HG03354 (cell line): ENCODE data around the gene MYZAP.

Experiments used
- ATAC-seq: cut with Tn5 transposase; IDR thresholded peaks from one replicate; pipeline ENCODE4 v1.9.1; 2021; ENCODE audit warnings: mild to moderate bottlenecking; ENCODE audit not compliant: unreplicated experiment, poor library complexity, severe bottlenecking

Gene MYZAP

DNA sequence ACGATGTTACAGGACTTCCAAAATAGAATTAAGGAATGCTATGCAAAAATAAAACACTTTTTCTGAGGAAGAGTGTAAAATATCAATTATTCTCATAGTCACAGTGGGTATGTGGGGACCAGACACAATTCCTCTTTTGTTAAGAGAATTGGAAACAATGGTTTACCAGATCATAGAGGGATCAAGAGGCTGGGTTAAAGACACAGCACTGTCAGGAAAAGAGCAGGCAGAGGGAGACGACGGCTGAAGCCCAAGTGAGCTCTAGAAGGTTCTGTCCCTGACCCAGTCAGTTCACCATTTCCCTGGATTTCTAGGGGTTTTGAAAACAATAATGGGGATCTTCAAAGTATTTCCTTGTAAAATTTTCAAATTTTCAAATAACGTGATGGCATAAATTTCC, 60.8 kb downstream of the MYZAP start:
- no peak for ATAC-seq

- no peak for ATAC-seq
Measured at GRCh38 chr15:57654153-57654852, 62.6 kb downstream of the MYZAP start.

GRCh38 chr15:57655053-57655452, 63.3 kb downstream of the MYZAP start:
- ATAC-seq: no peak

DNA sequence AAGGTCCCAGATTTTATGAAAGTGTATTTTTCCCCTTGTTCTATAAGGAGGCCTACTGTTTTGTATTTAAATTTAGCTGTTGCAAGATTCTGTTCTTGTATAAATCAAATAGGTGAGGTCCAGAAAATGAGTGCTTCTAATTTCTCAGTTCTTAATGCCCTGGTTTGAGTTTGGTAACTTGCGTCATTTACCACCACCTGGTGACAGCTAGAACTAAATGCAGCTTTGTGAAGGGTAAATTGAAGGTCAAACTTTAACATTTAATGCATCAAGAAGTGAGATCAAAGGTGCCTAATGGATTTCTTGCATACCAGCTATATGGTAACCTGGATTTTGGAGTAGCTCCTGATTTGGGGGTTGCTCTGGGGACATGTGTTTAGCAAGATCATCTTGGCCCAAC, 64.1 kb downstream of the MYZAP start:
- ATAC-seq: no peak

- ATAC-seq: no peak
Measured at GRCh38 chr15:57656434-57656833, 64.7 kb downstream of the MYZAP start.

- ATAC-seq: no peak
Measured at GRCh38 chr15:57657619-57658018, 65.9 kb downstream of the MYZAP start.

GRCh38 chr15:57662091-57662744, 70.5 kb downstream of the MYZAP start:
- no peak for ATAC-seq

GRCh38 chr15:57662802-57663201, 71.1 kb downstream of the MYZAP start:
- ATAC-seq: no peak

DNA sequence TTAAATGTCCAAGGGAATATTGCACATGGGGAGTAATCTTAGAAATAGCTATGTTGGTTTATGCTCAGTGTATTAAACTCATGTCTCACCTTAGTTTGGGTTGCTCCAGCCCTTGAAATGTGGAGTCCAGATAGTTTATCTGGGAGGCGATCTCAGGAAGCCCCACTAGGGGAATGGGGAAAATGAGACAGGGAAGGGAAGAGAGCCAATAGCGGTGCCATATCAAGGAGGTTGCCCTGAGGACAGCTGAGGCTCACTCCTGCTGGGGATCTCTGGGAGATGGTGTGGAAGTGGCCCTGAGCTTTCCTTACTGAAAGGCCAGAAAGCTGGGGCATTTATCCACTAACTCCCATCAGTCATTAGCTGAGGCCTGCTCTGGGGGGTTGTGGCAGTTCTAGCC, 71.6 kb downstream of the MYZAP start:
- no peak for ATAC-seq

- ATAC-seq: no peak
Measured at GRCh38 chr15:57665194-57665593, 73.5 kb downstream of the MYZAP start.

DNA sequence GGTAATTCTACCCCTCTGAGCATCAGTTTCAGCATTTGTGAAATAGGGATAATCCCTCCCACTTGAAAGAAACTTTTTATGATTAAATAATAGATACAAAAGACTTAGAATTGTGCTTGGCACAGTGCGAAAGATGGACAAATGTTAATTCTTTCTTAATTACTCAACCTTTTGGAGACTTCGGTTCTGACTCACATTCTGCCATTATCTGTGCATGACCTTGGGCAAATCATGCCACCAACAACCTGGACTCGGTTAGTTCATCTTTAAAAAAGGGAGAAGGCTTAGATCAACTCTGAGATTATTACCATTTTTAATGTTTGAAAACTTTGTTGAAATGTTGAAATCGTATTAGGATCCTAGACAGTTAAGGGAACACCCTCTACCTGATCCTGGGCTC, 74.2 kb downstream of the MYZAP start:
- ATAC-seq: no peak

GRCh38 chr15:57667171-57667849, 75.6 kb downstream of the MYZAP start:
- no peak for ATAC-seq

DNA sequence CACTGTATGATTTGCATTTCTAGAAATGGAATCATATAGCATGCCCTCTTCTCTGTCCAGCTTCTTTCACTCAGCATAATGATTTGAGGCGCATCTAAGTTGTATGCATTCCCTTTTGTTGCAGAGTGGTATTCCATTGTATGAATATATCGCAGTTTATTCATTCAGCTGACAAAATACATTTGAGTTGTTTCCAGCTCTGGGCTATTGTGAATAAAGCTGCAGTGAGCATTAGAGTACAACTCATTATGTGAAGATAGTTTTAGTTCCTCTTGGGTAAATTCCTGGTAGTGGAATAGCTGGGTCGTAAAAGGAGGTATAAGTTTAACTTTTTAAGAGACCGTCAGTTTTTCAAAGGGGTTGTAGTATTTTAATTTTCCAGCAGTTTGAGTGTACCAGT, 76.3 kb downstream of the MYZAP start:
- no peak for ATAC-seq

DNA sequence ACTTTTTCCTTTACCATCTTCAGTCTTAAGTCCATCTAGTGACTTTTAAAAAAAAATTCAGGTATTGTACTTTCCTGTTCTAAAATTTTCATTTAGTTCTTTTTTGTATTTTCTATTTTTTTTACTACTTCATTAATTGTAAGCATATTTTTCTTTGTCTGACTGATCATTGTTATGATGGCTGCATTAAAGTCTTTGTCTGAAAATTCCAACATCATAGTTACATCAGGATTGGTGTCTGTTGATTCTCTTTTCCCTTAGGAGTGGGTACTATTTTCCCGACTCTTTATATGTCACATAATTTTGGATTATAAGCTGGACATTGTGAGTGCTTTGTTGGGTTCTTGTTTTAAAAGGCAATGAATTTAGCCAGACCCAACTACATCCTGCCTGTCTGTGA, 79.9 kb downstream of the MYZAP start:
- no peak for ATAC-seq

DNA sequence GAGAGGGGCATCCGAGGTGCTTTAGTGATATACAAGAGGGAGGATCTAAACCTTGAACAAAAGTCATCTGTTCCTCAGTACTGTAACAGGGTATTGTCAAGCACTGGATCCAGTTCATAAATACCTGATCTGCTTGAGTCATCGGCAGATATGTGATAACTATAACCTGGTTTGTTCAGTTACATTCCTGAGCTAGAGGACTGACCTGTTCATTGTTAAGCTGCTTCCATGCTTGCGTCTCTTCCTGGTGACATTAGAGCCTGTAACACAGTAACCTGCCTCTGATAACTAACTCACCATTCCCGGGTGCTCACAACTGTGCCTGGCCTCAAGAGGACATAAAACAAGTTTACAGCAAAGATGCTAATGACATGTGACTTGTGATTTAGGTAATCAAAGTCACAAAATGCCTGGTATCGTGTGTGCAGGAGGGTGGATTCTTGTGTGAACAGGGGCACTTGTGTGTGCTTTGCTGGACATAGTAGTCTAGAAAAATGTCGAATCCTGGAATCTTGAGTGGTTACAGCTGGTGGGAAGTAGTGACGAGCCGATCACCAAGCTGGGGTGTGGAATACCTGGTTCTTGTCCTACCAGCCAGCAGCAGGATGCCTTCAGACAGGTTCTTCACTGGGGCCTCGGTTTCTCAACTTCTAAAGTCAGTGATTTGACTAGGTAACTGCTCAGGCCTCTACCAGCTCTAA, 83.9 kb downstream of the MYZAP start:
- ATAC-seq: no peak

DNA sequence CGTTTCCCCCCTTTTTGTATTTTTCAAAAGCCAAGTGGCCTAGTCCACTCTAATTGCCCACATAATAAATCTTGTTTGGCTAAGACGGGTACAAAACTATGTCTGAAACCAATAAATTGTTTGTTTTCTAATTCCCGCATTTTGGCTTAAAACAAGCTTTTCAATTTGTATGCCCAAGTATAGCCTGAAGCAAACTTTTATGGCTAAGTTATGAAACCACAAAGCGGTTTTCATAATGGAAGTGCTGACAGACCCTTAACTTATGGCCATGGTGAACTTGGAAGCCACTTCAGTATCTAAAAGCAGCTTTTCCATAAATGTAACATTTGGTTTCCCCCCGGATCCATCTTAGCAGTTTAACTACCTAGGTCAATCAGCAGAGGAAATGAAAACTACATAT, 84.9 kb downstream of the MYZAP start:
- no peak for ATAC-seq

GRCh38 chr15:57677204-57677603, 85.5 kb downstream of the MYZAP start:
- ATAC-seq: no peak

GRCh38 chr15:57680021-57680420, 88.3 kb downstream of the MYZAP start:
- no peak for ATAC-seq

DNA sequence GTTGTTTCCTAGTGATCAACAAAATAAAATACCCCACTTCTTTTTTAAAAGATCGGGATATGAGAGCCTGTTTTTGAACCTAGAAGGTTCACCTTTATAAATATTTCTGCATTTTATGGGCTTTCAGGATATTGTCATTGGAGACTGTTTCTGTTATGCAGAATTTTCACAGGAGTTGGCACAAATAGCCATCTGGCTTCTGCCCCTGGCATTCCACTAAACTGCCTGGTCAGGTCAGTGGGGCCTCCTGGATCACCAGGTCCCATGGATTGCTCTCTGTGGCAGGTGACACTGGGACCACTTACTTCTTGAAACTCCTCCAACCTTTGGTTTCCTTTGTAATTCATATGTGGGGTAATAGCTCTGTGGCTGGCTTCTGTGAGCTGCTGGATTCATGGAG, 89.3 kb downstream of the MYZAP start:
- no peak for ATAC-seq

DNA sequence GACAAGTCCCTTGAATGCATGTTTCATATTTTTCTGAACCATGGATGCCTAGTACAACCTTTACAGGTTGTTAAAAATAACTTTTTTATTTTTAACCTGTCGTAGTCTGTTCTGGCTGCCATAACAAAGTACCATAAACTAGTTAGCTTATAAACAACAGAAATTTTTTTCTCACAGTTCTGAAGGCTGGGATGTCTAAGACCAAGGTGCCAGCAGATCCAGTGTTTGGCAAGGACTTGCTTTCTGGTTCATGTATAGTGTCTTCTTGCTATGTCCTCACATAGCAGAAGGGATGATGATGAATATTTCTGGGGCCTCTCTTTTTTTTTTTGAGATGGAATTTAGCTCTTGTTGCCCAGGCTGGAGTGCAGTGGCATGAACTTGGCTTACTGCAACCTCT, 91.8 kb downstream of the MYZAP start:
- ATAC-seq: no peak
